Measurements from ENCODE around the gene FGF11.

Gene FGF11

DNA sequence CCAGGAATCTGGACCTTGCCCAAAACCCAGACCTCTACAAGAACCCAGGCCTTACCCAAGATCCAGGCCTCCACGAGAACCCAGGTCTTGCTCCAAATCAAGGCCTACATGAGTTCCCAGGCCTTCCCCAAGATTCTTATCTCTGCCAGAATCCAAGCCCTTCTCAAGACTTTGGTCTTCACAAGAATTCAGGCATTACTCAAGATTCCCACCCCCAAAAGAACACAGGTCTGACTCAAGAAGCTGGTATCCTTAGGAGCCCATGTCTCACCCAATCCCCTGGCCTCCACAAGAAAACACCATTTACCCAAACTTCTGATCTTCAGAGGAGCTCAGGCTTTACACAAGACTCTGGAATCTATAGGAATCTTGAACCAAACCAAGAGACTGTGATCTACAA lies 8.1 kb upstream of the FGF11 start:
- DNase-seq (ENCODE audit: low spot score) = no peak

- DNase-seq (ENCODE audit: low spot score) = no peak
Measured at GRCh38 chr17:7432296-7432695, 7.0 kb upstream of the FGF11 start.

GRCh38 chr17:7435676-7436555 lies 3.4 kb upstream of the FGF11 start:
- peak; percentile 27 for DNase-seq (ENCODE audit: low spot score)

- peak; percentile 75 for DNase-seq (ENCODE audit: low spot score)
Measured at GRCh38 chr17:7436556-7437368, 2.5 kb upstream of the FGF11 start.

- no peak for DNase-seq (ENCODE audit: low spot score)
Measured at GRCh38 chr17:7437369-7437863, 1.9 kb upstream of the FGF11 start.

- no peak for DNase-seq (ENCODE audit: low spot score)
Measured at GRCh38 chr17:7437950-7438614, 1.2 kb upstream of the FGF11 start.

DNA sequence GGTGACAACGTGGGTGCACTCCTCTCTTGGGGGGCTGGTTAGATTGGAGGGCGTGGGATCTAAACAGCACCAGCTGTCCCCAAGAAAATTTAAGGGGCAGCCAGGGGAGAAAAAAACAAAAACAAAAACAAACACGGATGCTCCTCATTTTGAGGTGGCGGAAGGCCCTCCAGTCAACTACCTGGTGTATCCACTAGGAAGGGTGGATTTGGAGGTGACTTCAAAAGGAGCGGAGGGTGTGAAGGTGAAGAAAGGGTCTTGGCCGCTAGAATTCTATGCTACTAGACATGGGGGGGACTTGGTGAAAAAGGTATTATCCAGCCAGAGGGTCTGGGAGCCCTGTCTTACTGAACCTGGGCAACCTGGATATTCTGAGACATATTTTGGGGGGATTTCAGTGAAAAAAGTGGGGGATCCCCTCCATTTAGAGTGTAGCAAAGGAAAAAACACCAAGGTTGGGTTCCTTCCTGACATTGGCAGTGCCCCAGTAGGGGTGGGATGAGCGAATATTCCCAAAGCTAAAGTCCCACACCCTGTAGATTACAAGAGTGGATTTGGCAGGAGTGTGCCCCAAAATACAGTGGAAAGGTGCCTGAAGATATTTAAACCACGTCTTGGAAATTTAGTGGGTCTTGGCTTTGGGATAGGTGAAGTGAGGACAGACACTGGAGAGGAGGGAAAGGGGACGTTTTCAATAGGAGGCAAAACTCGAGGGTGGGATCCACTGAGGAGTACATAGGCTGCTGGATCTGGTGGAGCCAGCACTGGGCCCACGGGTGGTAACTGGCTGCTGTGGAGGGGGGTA lies 454 bp upstream of the FGF11 start:
- DNase-seq (ENCODE audit: low spot score) = no peak

- DNase-seq (ENCODE audit: low spot score) = no peak
Measured at GRCh38 chr17:7440113-7440833, 961 bp downstream of the FGF11 start.

- DNase-seq (ENCODE audit: low spot score) = no peak
Measured at GRCh38 chr17:7440834-7441195, 1.5 kb downstream of the FGF11 start.

DNA sequence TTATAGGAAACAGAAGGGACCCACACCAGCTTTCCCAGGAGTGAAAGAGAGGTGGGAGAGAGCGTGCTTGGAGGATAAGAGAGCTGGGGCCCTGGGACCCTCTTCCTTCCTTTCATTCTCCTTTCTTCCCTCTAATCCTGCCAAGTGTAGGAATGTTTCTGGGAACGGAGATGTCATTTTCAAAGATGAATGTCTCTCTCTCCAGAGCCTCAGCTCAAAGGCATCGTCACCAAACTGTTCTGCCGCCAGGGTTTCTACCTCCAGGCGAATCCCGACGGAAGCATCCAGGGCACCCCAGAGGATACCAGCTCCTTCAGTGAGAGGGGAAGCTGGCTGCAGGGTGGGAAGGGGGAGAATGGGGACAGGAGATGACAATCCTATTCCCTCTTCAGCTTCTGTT lies 2.0 kb downstream of the FGF11 start:
- no peak for DNase-seq (ENCODE audit: low spot score)

DNA sequence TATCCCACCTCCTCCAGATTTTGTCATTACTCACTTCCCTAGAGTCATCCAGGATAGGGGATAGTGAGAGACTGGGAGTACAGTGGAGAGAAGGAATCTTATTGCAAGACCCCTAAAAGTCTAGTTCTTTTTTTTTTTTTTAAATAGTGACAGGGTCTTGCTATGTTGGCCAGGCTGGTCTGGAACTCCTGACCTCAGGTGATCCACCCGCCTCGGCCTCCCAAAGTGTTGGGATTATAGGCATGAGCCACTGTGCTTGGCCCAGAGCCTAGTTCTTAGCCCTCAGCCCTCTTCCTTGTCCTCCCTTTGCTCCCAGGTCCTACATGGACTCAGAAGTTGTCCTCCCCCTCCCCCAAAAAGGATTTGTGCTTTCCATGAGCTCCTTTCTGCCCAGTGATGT lies 2.8 kb downstream of the FGF11 start:
- DNase-seq (ENCODE audit: low spot score) = no peak

- no peak for DNase-seq (ENCODE audit: low spot score)
Measured at GRCh38 chr17:7443499-7444485, 4.5 kb downstream of the FGF11 start.

DNA sequence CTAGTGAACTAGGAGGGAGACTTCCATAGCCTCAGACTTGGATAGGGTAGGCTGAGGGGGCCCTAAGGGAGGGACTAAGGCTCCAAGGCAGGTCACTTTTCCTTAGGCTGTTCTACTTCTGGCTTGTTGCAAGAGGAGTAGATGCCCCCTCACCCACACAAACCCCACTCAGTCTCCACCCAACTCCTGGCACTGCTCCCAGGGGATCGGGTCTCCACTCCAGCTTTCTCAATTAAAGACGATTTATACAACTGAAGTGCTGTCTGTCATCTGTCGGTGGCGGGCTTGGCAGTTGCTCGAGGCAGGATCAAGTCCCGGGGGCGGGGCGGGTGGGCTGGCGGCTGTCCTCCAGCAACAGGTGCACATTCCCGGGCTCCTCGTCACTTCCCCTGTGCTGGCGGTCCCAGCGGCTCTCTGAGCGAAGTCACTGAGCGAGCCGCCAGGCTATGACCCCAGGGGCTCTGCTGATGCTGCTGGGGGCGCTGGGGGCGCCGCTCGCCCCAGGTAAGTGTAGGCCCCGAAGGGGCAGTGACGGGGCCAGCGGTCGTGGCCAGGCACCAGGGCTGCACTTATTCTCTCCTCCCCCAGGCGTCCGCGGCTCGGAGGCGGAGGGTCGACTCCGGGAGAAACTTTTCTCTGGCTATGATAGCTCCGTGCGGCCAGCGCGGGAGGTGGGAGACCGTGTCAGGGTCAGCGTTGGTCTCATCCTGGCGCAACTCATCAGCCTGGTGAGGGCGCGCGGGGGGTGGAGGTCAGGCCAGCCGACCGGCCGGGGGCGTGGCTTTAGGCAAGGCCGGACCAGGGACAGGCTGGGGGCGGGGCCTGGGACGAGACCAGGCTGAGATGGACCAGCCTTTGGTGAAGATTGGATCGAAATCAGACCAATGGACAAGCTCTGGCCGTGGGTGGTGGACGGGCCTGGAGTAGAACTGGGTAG lies 5.6 kb downstream of the FGF11 start, which contains the start of gene CHRNB1:
CHRNB1 (plus strand) TSS at position 380 of the 937 bp plus-strand sequence; CDS start at position 447, 67 bp downstream.
- DNase-seq (ENCODE audit: low spot score) = no peak

DNA sequence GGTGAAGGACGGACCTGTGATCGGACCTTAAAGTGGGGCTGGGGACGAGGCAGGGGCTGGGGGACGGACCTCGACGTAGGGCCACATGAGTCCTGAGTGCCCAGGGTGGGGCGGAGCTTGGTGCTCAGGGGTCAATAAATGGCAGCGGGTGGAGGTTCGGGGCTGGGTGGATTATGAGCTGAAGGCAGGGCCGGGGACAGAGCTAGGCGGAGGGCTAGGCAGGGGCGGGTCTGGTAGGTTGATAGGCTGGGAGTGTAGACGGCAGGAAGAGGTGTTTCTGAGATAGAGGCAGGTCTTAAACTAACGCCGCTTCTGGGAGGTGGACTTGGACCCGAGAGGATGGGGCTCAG lies 6.3 kb downstream of the FGF11 start:
- DNase-seq (ENCODE audit: low spot score) = no peak

- no peak for DNase-seq (ENCODE audit: low spot score)
Measured at GRCh38 chr17:7448461-7448860, 9.1 kb downstream of the FGF11 start.

- no peak for DNase-seq (ENCODE audit: low spot score)
Measured at GRCh38 chr17:7459961-7460545, 20.7 kb downstream of the FGF11 start.

GRCh38 chr17:7460850-7461660 lies 21.7 kb downstream of the FGF11 start:
- no peak for DNase-seq (ENCODE audit: low spot score)
